Measurements from ENCODE around the gene RTN4RL1.

Gene RTN4RL1

DNA sequence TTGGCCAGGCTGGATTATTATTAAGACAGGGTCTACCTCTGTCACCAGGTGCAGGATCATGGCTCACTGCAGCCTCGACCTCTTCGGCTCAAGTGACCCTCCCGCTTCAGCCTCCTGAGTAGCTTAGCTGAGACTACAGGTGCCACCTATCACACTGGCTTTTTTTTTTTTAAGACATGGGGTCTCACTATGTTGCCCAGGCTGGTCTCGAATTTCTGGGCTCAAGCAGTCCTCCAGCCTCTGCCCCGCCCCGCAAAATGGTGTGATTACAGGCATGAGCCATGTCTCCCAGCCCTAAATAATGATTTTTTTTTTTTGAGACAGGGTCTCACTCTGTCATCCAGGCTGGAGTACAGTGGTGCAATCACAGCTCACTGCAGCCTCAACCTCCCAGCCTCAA, 22.5 kb upstream of the RTN4RL1 start:
- no peak for DNase-seq

- no peak for DNase-seq
Measured at GRCh38 chr17:2044263-2044894, 19.2 kb upstream of the RTN4RL1 start.

GRCh38 chr17:2043785-2044184, 18.7 kb upstream of the RTN4RL1 start:
- no peak for DNase-seq

DNA sequence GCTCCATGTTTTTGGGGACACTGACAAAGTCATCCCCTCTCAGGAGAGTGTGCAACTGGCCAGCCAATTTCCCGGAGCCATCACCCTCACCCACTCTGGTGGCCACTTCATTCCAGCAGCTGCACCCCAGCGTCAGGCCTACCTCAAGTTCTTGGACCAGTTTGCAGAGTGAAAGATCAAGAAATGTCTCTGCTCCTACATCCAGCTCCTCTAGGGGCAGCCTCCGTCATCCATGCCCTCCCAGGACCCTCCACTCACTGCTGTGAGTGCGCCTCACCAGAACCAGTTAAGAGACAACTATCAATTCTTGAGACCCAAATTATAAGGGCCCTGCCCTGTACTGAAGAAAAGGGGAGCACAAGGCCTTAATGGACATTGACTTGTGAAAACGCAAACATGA, 17.8 kb upstream of the RTN4RL1 start:
- no peak for DNase-seq

DNA sequence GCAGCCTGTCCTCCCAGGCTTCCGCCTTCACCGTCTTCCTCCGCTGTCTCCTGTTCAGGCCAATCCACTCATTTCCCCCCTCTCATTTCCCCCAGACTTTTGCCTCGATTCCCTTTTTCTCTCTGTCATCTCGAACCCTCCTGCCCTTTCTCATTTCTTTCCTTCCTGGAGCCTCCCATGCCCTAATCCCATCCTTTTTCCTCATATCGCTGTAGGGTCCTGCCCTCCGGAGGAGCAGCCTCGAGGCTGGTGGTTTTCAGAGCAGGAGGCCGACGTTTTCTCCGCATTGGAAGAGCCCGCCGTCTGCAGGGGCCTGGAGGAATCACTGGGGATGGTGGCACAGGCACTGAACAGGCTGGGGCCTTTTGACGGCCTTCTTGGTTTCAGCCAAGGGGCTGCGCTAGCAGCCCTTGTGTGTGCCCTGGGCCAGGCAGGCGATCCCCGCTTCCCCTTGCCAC, 17.3 kb upstream of the RTN4RL1 start:
- no peak for DNase-seq

DNA sequence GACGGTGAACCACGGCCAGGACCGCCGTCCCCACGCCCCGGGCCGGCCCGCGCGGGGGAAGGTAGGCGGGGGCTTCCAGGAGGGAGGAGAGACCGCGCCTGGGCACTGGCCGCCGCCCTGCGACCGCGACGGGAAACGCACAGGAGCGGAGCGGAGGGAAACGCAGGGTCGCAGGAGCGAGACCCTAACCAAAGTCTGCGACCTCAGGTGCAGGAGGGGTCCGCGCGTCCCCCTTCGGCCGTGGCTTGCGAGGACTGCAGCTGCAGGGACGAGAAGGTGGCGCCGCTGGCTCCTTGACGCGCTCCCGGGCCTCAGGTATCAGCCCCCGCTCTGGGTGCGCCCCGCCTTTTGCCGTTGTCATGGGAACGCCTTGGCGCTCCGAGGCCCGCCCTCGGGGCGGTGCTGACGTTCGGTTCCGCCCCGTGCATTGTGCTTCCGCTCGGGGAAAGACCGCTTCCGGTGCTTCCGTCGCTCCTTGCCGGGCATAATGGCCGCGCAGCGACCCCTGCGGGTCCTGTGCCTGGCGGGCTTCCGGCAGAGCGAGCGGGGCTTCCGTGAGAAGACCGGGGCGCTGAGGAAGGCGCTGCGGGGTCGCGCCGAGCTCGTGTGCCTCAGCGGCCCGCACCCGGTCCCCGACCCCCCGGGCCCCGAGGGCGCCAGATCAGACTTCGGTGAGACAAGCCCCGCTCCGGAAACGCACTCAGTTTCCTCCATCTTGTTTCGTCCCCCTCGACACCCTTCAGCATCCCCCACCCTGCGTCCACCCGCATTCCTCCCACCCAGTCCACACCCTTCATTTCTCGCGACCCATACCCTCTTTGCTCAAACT, 16.6 kb upstream of the RTN4RL1 start, which contains the start of gene OVCA2:
Gene OVCA2 (plus strand): TSS at position 462 of the 829 bp plus-strand sequence. CDS start 26 bp downstream, at position 488.
- DNase-seq: peak; percentile 52 to 92 (median 82)

DNA sequence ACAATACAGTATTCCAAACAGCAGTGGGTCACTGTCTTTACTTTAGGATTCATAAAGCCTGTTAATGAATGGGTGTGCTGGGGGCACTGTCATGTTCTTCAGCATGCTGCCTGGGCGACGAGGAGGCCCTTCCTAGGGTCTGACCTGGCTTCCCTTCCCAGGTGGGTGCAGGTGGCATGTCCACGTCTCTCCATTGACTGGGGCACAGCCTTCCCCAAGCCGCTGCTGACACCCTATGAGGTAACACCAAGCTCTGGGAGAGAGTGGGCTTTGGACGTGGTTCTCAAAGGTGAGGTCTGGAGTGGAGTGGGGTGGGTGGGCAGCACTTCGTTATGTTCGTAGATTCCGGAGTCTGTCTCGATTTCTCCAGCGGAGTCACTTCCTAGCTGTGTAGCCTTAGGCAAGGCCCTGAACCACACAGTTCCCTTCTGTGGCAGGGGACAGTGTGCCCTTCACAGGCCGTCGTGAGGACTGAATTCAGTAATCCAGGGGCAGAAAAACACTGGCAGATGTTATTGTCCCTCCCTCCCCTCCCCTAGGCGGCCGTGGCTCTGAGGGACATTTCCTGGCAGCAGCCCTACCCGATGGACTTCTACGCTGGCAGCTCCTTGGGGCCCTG, 15.9 kb upstream of the RTN4RL1 start:
- no peak for DNase-seq

DNA sequence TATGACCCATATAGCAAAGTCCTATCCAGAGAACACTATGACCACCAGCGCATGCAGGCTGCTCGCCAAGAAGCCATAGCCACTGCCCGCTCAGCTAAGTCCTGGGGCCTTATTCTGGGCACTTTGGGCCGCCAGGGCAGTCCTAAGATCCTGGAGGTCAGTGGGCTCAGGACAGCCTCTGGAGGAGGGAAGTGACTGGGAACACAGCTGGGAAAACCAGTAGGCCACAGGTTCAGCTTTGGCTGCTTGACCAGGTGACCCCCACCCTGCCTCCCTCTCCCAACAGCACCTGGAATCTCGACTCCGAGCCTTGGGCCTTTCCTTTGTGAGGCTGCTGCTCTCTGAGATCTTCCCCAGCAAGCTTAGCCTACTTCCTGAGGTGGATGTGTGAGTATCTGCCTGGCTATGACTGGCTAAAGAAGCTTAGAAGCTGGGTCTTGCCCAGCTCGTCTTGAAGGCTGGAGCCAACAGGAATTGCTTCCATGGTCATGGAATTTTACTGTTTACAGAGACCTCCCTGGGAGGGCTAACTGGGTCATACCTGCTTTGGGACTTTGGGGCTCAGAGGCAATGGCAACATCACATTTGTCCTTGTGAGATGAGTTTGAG, 15.2 kb upstream of the RTN4RL1 start:
- DNase-seq: no peak

DNA sequence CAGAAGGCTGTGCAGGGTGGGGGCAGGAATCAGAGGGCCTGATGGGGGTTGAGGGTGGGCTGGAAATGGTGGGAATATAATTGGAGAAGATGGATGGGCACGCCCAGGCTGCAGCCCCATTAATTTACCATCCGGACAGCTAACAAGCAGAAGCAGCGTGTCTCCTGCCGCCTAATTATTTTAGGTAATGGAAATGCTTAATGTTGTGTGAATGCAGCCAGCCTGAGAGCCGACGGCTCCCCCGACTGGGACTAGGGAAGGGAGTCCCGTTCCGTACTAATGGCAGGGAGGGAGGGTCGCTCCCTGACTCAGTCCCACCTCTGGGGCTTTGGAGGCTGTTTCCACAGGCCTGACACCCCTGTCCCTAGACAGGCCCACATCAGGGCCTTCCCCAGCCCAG, 12.0 kb upstream of the RTN4RL1 start:
- no peak for DNase-seq

DNA sequence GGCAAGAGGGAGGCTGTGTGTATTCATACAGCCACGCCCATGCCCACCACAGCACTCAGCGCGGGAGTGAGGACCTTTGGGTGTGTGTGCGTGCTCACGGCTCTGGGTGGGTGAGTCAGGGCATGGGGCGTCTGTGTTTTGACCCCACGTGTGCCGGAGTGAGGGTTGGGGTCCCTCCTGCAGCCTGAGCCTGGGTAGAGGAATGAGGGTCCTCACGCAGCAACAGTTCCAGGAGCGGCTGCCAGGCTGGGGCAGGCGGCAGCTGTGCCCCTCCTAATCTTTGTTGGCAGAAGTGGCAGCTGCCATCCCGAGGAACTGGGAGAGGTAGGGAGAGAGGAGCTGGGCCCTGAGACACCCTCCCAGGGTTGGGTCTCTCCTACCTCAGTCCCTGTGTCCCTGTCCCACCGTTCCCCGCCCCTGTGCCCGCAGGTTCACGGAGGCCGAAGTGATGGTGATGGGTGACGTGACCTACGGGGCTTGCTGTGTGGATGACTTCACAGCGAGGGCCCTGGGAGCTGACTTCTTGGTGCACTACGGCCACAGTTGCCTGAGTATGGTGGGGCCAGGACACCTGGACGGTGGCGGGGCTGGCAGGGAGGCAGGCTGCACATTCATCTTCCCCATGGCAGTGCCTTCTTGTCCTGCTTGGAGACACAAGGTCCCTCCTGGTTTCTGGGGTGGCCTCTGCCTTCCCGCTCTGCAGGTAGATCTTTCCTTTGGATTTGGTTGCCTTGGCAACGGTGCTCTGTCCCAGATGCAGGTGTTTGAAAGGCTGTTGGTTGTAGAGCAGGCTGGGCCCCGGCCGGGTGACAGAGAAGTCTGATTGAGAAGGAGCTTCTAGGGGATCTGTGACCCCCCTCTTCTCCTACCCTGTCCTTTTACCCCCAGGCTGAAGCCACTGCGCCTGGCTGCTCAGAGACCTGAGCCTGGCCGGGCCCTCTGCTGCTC, 10.7 kb upstream of the RTN4RL1 start:
- DNase-seq: no peak

GRCh38 chr17:2034806-2035540, 9.8 kb upstream of the RTN4RL1 start:
- DNase-seq: no peak

GRCh38 chr17:2034157-2034556, 9.0 kb upstream of the RTN4RL1 start:
- no peak for DNase-seq

GRCh38 chr17:2033153-2033552, 8.0 kb upstream of the RTN4RL1 start:
- DNase-seq: no peak

DNA sequence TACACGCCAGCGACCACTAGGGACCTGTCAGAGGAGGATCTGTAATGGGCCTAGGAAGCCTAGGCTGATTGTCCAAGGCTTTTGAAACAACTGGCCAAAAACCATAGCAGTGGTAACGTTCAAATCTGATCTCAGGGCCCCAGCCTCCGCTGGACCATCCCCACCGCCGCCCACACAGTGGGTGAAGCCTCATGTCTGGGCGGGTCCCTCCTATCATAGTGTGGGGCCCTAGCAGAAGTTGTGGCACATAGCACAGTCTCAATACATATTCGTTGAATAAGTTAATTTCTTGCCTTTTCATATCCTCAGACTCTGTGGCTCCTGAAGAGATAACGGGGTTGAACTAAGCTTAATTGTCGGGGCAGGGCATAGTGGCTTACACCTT, 5.6 kb upstream of the RTN4RL1 start:
- no peak for DNase-seq

GRCh38 chr17:2029911-2030778, 5.0 kb upstream of the RTN4RL1 start, which contains the start of gene DPH1:
TSS of gene DPH1 (plus strand) at chr17:2030153. CDS start at chr17:2030170, 17 bp downstream.
- DNase-seq: peak in 13 of 14 donors; percentile 37 to 91 (median 81)

- DNase-seq: no peak
Measured at GRCh38 chr17:2028737-2029136, 3.6 kb upstream of the RTN4RL1 start.

DNA sequence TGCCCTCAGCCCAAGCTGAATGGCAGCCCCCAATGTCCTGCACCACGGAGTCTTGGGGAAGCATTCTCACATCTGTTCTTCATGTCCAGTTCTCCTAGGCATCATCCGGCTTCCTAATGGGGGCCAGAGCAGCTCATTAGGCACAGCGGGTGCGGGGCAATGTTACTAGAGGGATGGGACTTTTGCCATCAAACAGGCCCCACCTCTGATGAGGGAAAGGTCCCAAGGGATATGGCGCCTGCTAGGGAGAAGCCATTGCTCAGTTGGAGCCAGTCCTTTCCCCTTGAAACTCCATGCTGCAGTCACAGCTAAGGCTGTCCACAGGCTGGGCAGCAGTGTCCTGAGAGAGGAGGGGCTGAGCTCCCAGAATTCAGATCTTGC, 3.1 kb upstream of the RTN4RL1 start:
- no peak for DNase-seq

DNA sequence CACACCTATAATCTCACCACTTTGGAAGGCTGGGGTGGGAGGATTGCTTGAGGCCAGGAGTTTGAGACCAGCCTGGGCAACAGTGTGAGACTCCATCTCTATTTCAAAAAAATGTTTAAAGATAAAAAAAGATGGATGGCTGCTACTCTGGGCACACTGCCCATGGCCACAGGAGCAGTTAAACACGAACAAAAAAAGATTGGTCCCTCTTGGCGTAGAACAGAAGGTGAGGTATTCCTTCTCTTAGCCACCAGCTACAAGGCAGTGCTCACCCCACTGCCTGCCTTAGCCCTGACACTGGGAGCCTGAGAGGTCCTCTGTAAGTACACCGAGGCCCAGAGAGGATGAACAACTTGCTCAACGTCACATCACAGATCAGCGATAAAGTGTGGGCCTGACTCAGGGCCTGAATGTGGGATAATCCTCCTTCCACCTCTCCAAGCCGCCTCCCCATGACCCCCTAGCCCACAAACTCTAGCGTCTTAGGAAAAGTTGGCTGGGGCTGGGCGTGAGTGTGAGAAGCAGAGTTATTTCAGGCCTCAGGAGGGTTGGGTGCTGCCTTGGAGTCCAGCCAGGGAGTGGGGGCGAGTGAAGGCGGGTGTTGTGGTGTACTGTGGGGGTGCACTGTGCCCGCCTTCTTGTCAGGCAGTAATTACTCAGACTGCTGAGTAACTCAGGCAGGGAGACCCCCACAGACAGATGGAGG, 2.5 kb upstream of the RTN4RL1 start:
- DNase-seq: no peak

GRCh38 chr17:2025622-2026309, 632 bp upstream of the RTN4RL1 start:
- peak in 3 of 14 donors; percentile 15 to 46 (median 29) for DNase-seq
